NT2/D1 (cell line): Measurements from ENCODE around the gene MPHOSPH10.

Experiments used
- SUZ12 ChIP-seq: IDR thresholded peaks from 2 replicates; pipeline ENCODE4 v1.6.1; 2011; ENCODE audit not compliant: insufficient read length, insufficient read depth; ENCODE audit errors: extremely low read depth
- ZNF274 ChIP-seq: IDR thresholded peaks from 2 replicates; pipeline ENCODE4 v1.6.1; 2011; ENCODE audit warnings: mild to moderate bottlenecking, low read depth, low read length

DNA sequence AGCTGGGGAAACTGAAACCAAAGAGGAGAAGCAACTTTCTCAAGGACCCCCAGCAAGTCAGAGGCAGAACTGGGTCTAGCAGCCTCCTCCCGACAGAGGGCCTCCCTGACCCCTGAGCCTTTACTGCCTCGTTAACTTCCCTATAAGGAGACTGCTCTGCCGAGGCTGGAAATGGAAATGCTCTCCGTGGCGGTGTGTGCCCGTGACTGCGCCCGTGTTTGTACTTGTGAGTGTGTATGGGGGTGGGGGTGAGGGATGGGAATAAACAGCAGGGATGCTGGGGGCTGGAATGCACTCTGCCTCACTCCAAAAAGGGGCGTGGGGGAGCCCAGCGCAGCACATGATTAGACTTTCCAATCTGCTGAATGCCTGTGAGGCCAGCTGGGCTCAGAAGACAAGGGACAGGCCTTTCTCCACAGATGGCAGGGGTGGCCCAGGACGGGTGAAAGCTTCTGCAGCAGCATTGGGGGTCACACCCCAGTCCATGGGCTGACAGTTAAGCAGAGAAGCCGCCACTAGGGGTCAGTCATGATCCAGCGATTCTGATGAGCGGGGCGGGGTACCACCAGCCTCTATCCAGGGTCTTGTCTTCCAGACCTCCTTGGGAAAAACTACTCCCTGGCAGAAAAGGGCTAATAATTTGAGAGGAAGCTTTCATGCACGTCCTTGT is 26.8 kb downstream of the MPHOSPH10 start:
- TF ChIP-seq ZNF274 (no peak), SUZ12 (no peak)
